ENCODE measurements around the gene ZSCAN10.

DNA sequence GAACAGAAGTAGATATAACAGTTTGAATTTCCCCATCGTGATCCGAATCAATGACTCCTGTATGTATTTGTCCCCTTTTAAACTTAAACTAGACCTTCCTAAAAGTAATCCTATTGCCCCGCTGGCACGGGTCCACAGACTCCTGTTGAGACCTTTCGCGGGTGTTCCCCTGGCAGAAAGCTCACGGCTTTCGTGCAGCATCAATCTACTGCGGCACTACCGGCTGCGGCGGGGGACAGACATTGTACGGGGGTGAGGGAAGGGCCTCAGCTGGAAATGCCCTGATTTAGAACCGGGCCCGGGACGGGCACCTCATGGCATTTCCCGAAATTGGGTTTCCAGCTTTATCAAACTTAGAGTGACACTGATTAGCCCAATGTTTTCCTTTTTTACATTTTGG lies 19.1 kb downstream of the ZSCAN10 start:
- no peak for TF ChIP-seq EZH2 (IDR thresholded peaks at IDR 0.05)
- TF ChIP-seq POLR2AphosphoS5 (IDR thresholded peaks at IDR 0.05; ENCODE audit: borderline replicate concordance, low read depth, low read length): no peak
- no peak for TF ChIP-seq FOXP2 (optimal IDR thresholded peaks at IDR 0.05; ENCODE audit: control extremely low read depth, extremely low read length, insufficient read depth)

All from SK-N-MC (cell line).